ENCODE data around the gene EDDM3A.

Gene EDDM3A

DNA sequence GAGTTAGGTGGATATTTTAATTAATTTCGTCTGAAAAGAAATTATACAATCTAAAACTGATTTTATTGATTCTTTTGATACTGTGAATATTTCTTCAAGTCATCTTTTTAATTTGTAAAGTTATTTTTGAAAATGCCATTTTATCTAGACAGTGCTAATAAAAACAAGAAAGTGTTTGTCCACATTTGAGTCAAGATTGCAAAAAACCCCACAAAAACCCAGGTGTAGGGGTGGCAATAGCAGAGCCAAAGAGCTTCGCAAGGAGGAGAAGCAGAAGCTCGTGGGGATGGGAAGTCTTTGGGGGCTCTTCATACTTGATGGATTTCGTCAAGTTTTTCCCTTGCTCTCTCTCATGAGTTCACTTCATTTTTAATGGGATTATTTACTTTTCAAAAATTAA is 41.3 kb downstream of the EDDM3A start:
- no peak for DNase-seq (ENCODE audit: low read depth, low spot score)

DNA sequence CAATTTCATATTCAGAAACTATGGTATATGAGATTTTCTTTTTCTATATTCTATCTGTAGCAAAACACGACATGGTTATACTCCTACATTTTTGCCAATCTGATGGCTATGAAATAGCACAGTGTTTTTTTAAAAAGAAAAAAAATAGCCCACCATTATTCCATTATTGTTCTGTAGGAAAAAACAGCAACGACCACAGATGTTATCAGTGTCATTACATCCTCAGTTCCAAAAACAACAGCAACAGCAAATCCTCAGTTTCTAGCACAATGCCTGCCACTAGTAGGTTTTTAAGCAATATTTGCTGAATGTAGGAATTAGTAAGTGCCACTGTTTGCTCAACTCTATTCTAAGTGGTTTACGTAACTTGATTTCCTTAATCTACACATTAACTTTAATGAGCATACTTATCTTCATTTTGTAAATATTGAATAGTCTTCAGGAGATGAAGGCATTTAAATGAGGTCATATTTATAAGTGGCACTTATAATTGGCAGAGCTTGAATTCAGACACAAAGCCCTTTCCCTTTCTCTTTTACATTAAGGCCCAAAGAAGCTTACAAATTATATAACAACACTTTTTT is 43.6 kb downstream of the EDDM3A start:
- DNase-seq (ENCODE audit: low read depth, low spot score), result no peak

DNA sequence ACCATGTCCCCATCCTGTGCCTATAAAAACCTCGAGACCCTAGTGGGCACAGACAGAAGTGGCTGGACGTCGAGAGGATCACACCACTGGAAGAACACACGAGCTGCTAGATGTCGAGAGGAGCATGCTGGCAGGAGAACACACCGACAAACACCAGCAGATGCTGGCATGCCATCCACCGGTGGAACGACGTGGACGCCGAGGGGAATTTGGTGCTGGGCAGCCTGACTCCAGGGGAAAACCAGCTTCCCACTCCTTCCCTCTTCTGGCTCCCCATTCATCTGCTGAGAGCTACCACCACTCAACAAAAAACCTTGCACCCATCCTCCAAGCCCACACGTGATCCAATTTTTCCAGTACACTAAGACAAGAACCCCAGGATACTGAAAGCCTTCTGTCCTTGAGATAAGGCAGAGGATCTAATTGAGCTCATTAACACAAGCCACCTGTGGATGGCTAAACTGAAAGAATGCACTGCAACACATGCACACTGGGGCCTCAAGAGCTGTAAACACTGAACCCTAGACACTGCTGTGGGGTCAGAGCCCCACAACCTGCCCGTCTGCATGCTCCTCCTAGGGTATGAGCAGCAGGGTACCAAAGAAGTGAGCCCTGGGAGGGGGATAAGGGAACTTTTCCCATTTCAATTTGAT is 44.9 kb downstream of the EDDM3A start:
- DNase-seq (ENCODE audit: low read depth, low spot score), result no peak

- DNase-seq (ENCODE audit: low read depth, low spot score), result no peak
Measured at GRCh38 chr14:20791187-20791586, 45.5 kb downstream of the EDDM3A start.

DNA sequence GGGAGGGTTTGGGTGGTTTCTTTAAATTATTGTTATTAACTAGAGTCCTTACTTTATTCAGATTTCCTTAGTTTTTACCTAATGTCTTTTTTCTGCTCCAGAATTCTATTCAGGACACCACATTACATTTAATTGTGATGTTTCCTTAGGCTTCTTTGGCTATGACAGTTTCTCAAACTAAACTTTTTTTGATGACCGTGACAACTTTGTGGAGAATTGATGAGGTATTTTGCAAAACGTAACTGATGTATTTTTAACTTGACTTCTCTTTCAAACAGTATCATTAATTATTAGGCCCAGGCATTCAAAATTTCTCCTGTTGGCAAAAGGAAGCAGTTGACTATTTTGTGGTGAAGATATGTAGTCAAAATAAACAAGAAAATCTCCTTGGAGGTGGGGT is 45.9 kb downstream of the EDDM3A start:
- no peak for DNase-seq (ENCODE audit: low read depth, low spot score)

DNA sequence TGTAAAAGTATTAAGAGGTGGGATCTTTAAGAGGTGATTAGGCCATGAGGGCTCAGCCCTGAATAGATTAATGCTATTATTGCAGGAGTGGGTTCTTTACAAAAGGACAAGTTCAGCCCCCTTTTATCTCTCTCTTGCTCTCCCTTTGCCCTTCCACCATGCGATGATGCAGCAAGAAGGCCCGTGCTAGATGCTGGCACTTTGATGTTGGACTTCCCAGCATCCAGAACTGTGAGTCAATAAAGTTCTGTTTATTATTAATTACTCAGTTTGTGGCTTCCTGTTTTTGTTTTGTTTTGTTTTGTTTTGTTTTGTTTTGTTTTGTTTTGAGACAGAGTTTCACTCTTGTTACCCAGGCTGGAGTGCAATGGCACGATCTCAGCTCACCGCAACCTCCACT is 46.9 kb downstream of the EDDM3A start:
- no peak for DNase-seq (ENCODE audit: low read depth, low spot score)

DNA sequence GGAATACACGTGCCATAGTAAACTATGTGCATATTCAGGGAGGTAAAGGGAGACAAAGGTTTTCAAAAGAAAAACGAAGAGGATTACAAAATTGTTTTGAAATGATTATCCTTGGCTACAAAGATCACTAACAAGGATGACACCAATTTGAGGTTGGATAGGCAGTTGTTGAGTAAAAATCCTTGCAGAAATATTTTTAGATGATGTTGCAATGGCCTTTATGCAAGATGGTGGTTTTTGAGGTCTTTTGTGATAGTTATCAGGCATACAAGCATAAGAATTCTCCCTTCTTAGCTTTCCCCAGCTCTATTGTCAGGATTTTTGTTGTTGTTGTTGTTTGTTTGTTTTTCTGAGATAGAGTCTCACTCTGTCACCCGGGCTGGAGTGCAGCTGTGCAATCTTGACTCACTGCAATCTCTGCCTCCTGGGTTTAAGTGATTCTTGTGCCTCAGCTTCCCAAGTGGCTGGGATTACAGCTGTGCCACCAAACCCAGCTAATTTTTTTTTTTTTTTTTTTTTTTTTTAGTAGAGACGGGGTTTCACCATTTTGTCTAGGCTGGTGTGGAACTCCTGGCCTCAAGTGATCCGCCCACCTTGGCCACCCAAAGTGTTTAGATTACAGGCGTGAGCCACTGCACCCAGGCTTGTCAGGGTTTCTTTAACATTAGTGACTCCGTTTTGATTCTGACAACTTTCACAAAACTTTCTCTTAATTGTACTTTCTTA is 49.1 kb downstream of the EDDM3A start:
- no peak for DNase-seq (ENCODE audit: low read depth, low spot score)

GRCh38 chr14:20797164-20797563 is 51.5 kb downstream of the EDDM3A start:
- DNase-seq (ENCODE audit: low read depth, low spot score), result no peak
